ENCODE measurements around the gene STRIP2. TPM values are rescaled to one million over a fixed set of nuclear protein-coding genes. Genes with fewer than 3 reads are reported as not detected.

The STRIP2 gene
- total RNA-seq, 1 experiment from 2014 or later: 5.1 TPM

GRCh38 chr7:129465080-129465479 lies 30.8 kb downstream of the STRIP2 start:
- no peak for ATAC-seq
- Histone ChIP-seq H3K4me1 (ENCODE audit: control insufficient read depth, insufficient read depth, low read length) (no peaks in the 10 kb centered on the region), H3K4me3 (ENCODE audit: low read depth in 2 of 2, low read length in 2 of 2) (no peak overlapping the region), H3K27me3 (ENCODE audit: control insufficient read depth, insufficient read depth, low read length) (no peaks in the 10 kb centered on the region), H3K36me3 (ENCODE audit: control insufficient read depth, insufficient read depth, low read length) (no peaks in the 10 kb centered on the region; the same call in 1 of the 2 replicates), H3K27ac (ENCODE audit: low read length) (no peak overlapping the region), H3K9me3 (ENCODE audit: control insufficient read depth, insufficient read depth, low read depth, low read length) (no peaks in the 10 kb centered on the region)
- TF ChIP-seq CTCF (IDR thresholded peaks at IDR 0.05) (no peak), POLR2AphosphoS5 (IDR thresholded peaks at IDR 0.05; ENCODE audit: low read depth, low read length) (no peak), SIN3A (IDR thresholded peaks at IDR 0.05; ENCODE audit: borderline replicate concordance, insufficient read depth, low read depth, low read length) (no peak), TCF7L2 (IDR thresholded peaks at IDR 0.05; ENCODE audit: low read depth, low read length) (no peak)
- TF ChIP-seq, protein P1, sequence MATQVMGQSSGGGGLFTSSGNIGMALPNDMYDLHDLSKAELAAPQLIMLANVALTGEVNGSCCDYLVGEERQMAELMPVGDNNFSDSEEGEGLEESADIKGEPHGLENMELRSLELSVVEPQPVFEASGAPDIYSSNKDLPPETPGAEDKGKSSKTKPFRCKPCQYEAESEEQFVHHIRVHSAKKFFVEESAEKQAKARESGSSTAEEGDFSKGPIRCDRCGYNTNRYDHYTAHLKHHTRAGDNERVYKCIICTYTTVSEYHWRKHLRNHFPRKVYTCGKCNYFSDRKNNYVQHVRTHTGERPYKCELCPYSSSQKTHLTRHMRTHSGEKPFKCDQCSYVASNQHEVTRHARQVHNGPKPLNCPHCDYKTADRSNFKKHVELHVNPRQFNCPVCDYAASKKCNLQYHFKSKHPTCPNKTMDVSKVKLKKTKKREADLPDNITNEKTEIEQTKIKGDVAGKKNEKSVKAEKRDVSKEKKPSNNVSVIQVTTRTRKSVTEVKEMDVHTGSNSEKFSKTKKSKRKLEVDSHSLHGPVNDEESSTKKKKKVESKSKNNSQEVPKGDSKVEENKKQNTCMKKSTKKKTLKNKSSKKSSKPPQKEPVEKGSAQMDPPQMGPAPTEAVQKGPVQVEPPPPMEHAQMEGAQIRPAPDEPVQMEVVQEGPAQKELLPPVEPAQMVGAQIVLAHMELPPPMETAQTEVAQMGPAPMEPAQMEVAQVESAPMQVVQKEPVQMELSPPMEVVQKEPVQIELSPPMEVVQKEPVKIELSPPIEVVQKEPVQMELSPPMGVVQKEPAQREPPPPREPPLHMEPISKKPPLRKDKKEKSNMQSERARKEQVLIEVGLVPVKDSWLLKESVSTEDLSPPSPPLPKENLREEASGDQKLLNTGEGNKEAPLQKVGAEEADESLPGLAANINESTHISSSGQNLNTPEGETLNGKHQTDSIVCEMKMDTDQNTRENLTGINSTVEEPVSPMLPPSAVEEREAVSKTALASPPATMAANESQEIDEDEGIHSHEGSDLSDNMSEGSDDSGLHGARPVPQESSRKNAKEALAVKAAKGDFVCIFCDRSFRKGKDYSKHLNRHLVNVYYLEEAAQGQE (IDR thresholded peaks at IDR 0.05; ENCODE audit: insufficient read depth in 1 of 2, low read depth in 2 of 2, low read length in 1 of 2): no peak
- BruUV-seq (replicated peaks): no TSS peak
- intact Hi-C loops (cut with micrococcal nuclease; ENCODE audit: unreplicated experiment) (no loop called here), in situ Hi-C loops (cut with HindIII; ENCODE audit: low pct_unique_long_range_greater_than_20kb, low sequenced_read_pairs) (no loop called here)
- no peak for DNase-seq (ENCODE audit: low read depth, low spot score)
- ChIA-PET POLR2A (interaction anchor here (0.6 kb wide), 1 partner anchor 415 kb away, joined by 3 read pairs; no protein-coding TSS in a partner anchor), CTCF (no interaction called here)

DNA sequence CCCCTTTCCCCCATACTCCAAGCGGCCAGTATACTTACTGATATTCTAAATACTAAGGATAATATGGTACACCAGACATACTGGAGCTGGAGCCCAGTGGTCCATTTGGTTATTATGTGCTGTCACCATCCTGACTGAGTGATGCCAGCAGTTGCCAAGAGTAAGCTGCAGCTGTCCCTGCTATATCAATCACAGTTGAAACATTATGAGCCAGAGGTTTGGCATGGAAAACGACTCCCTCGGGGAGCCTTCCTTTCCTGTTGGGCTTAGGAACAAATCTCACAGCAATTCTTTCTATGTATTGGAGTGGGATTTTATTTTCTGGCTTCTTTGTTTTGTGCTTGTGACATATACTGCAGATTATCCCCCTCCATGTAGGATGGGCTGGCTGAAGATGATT lies 32.6 kb downstream of the STRIP2 start:
- Histone ChIP-seq H3K27me3 (ENCODE audit: control insufficient read depth, insufficient read depth, low read length) (no peaks in the 10 kb centered on the region), H3K4me3 (ENCODE audit: low read depth in 2 of 2, low read length in 2 of 2) (no peak overlapping the region), H3K9me3 (ENCODE audit: control insufficient read depth, insufficient read depth, low read depth, low read length) (no peaks in the 10 kb centered on the region), H3K4me1 (ENCODE audit: control insufficient read depth, insufficient read depth, low read length) (no peaks in the 10 kb centered on the region), H3K27ac (ENCODE audit: low read length) (no peak overlapping the region), H3K36me3 (ENCODE audit: control insufficient read depth, insufficient read depth, low read length) (no peaks in the 10 kb centered on the region; the same call in 1 of the 2 replicates)
- intact Hi-C loops (cut with micrococcal nuclease; ENCODE audit: unreplicated experiment): no loop called here
- POLR2A ChIA-PET: interaction anchor here (0.6 kb wide), 1 partner anchor 513 kb away, joined by 4 read pairs; no protein-coding TSS in a partner anchor
- DNase-seq (ENCODE audit: low read depth, low spot score) (no peak), ATAC-seq (no peak)
- no TSS peak for BruUV-seq (replicated peaks)
- TF ChIP-seq, protein P1 (IDR thresholded peaks at IDR 0.05; ENCODE audit: insufficient read depth in 1 of 2, low read depth in 2 of 2, low read length in 1 of 2): no peak
- TF ChIP-seq POLR2AphosphoS5 (IDR thresholded peaks at IDR 0.05; ENCODE audit: low read depth, low read length) (no peak), CTCF (IDR thresholded peaks at IDR 0.05) (no peak)
- in situ Hi-C loops (cut with HindIII; ENCODE audit: low pct_unique_long_range_greater_than_20kb, low sequenced_read_pairs): no loop called here
- CTCF ChIA-PET: no interaction called here

All from Panc1 (cell line).